PFSK-1 (cell line): Measurements from ENCODE around the gene NIPBL.

Experiments used
- POLR2AphosphoS5 ChIP-seq: IDR thresholded peaks from 2 replicates; pipeline ENCODE4 v1.6.1; 2012; ENCODE audit warnings: low read depth, mild to moderate bottlenecking, control low read depth, low read length, moderate library complexity
- SIN3A ChIP-seq: IDR thresholded peaks from 2 replicates; pipeline ENCODE4 v1.6.1; 2012; ENCODE audit warnings: mild to moderate bottlenecking, low read length, moderate library complexity, borderline replicate concordance; ENCODE audit not compliant: insufficient read depth
- TAF1 ChIP-seq: IDR thresholded peaks from 2 replicates; pipeline ENCODE4 v1.6.1; 2012; ENCODE audit warnings: low read length, control low read depth, borderline replicate concordance; ENCODE audit not compliant: insufficient read depth

GRCh38 chr5:37039824-37040223 lies 163.3 kb downstream of the NIPBL start:
- TF ChIP-seq TAF1 (no peak), SIN3A (no peak), POLR2AphosphoS5 (no peak)
